GM12878 (cell line): ENCODE results near the gene TSPAN11. TPM values are rescaled to one million over a fixed set of nuclear protein-coding genes. Genes with fewer than 3 reads are reported as not detected.
"Not testable (repeated sequence)": the region's sequence is repeated elsewhere in the genome, so short reads cannot be mapped to it uniquely, and the experiment has no call there.

Experiments
- ATAC-seq: fragments of 200-7000 bp; cut with Tn5 transposase; 3 replicates; pipeline ENCODE4 v1.9.1; 2020; ENCODE audit warnings: mild to moderate bottlenecking, moderate library complexity
- BruUV-seq: library from RNA; stranded (reverse); fragments of 400-500 nt; replicated peaks from 2 replicates; lab custom pipeline; 2021; lab: Mats Ljungman, UMichigan
- CTCF ChIA-PET: fragments of 300-600 bp; sonication (Branson Sonifier 250); formaldehyde crosslinking; extraction: SDS; loops from one replicate; lab custom pipeline; 2021; ENCODE audit warnings: inconsistent platforms; lab: Yijun Ruan, JAX
- POLR2A ChIA-PET: fragments of 350-600 bp; formaldehyde crosslinking; extraction: SDS; loops from one replicate; lab custom pipeline; 2021; ENCODE audit warnings: inconsistent platforms; lab: Charles Lee
- RAD21 ChIA-PET: fragments of 300-600 bp; sonication (Branson Sonifier 250); formaldehyde crosslinking; loops from one replicate; lab custom pipeline; 2023; ENCODE audit warnings: antibody characterized with exemption; ENCODE audit not compliant: unreplicated experiment; lab: Charles Lee
- SMC1A ChIA-PET: fragments of 300-600 bp; sonication (Branson Sonifier 250); formaldehyde crosslinking; loops from one replicate; lab custom pipeline; 2023; ENCODE audit not compliant: unreplicated experiment, uncharacterized antibody; lab: Charles Lee
- DNase-seq: peaks from one replicate; pipeline ENCODE4 v3.0.0-alpha.2; 2011; ENCODE audit warnings: low read depth, low spot score
- FAIRE-seq: peaks from 3 replicates; lab custom pipeline; 2011; peaks lifted over from hg19 to GRCh38; lab: Jason Lieb, UNC
- H2AFZ ChIP-seq: 2 replicates; pipeline ENCODE4 v1.6.0; 2011; ENCODE audit warnings: low read depth, low read length, control low read depth; ENCODE audit not compliant: control insufficient read depth
- H3K27ac ChIP-seq: 2 replicates; pipeline ENCODE4 v1.5.1; 2011; ENCODE audit warnings: control low read depth; ENCODE audit not compliant: control insufficient read depth, insufficient read depth
- H3K27me3 ChIP-seq, 2 experiments: replicated peaks in 1 of 2; 2 replicates each; pipeline versions ENCODE4 v1.6.0 to v1.6.1; 2011; ENCODE audit warnings: low read length in 1 of 2; ENCODE audit not compliant: control insufficient read depth in 2 of 2, insufficient read depth in 2 of 2
- H3K36me3 ChIP-seq, 2 experiments: 2 replicates each; pipeline ENCODE4 v1.5.1; 2011; ENCODE audit warnings: low read length in 1 of 2; ENCODE audit not compliant: control insufficient read depth in 2 of 2, insufficient read depth in 2 of 2
- H3K4me1 ChIP-seq: 2 replicates; pipeline ENCODE4 v1.6.1; 2011; ENCODE audit warnings: mild to moderate bottlenecking, low read length, moderate library complexity, mixed read lengths; ENCODE audit not compliant: control insufficient read depth, insufficient read depth
- H3K4me2 ChIP-seq: 2 replicates; pipeline ENCODE4 v1.6.0; 2011; ENCODE audit warnings: control low read depth; ENCODE audit not compliant: control insufficient read depth, insufficient read depth
- H3K4me3 ChIP-seq: fragments of 200-600 bp; sonication (generic); 2 replicates; pipeline ENCODE4 v1.5.1; 2016
- H3K79me2 ChIP-seq: 2 replicates; pipeline ENCODE4 v1.6.0; 2011; ENCODE audit warnings: low read length; ENCODE audit not compliant: control insufficient read depth, insufficient read depth
- H3K9ac ChIP-seq: 2 replicates; pipeline ENCODE4 v1.8.0; 2011; ENCODE audit warnings: low read length, control low read depth, mixed read lengths; ENCODE audit not compliant: control insufficient read depth, insufficient read depth
- H3K9me3 ChIP-seq: replicated peaks from 3 replicates; pipeline ENCODE4 v1.5.1; 2011; ENCODE audit warnings: mild to moderate bottlenecking, low read length; ENCODE audit not compliant: control insufficient read depth, insufficient read depth
- H4K20me1 ChIP-seq: 2 replicates; pipeline ENCODE4 v1.6.0; 2011; ENCODE audit not compliant: control insufficient read depth, insufficient read depth
- JUNB ChIP-seq: IDR thresholded peaks from 2 replicates; pipeline ENCODE4 v1.6.1; 2016; ENCODE audit warnings: antibody characterized with exemption, mild to moderate bottlenecking
- RAD21 ChIP-seq: IDR thresholded peaks from 2 replicates; pipeline ENCODE4 v1.6.1; 2011; ENCODE audit warnings: mild to moderate bottlenecking, low read depth, low read length, moderate library complexity; ENCODE audit not compliant: insufficient read depth
- SIX5 ChIP-seq: IDR thresholded peaks from 2 replicates; pipeline ENCODE4 v1.6.1; 2011; ENCODE audit warnings: mild to moderate bottlenecking, low read depth, low read length, moderate library complexity; ENCODE audit not compliant: severe bottlenecking
- SMC3 ChIP-seq: IDR thresholded peaks from 2 replicates; pipeline ENCODE4 v1.6.1; 2011; ENCODE audit warnings: low read length, improper control_type of control experiment, borderline replicate concordance
- WGBS: methylation state at CpG from one replicate; pipeline ENCODE4 v1.1.6; 2016; ENCODE audit warnings: low lambda C conversion rate; ENCODE audit not compliant: insufficient replicate concordance, insufficient coverage; ENCODE audit errors: missing lambda C conversion rate; 5-methylcytosine and 5-hydroxymethylcytosine counted together
- in situ Hi-C: fragments of 300-500 bp; cut with MboI; formaldehyde crosslinking; loops from 9 replicates; pipeline ENCODE4 v1.14.3; 2018; ENCODE audit warnings: mixed read lengths
- intact Hi-C: fragments of 100-400 bp; cut with micrococcal nuclease; formaldehyde crosslinking; loops from one replicate; pipeline ENCODE4 v1.14.2; 2022; ENCODE audit not compliant: unreplicated experiment
- polyA plus RNA-seq, 11 experiments: library from polyadenylated mRNA; depleted of rRNA in 4 of 11; unstranded in 6 of 11; stranded (reverse) in 5 of 11; fragments of >200 nt; fragmentation: Nextera tagmentation in 4 of 11; fragmentation: Illumina TruSeq in 1 of 11; extraction: Ambion mirVana in 4 of 11; extraction: Trizol in 1 of 11; gene quantifications; 1 replicate in 1 of 11; 2 replicates in 10 of 11; pipeline versions ENCODE4 v1.2.1 to v1.2.3, GENCODE V29; 2011 to 2016; ENCODE audit warnings: inconsistent platforms in 2 of 11, missing spikeins in 2 of 11, low read depth in 1 of 11
- total RNA-seq, 4 experiments: library from RNA; depleted of rRNA in 3 of 4; stranded (reverse); fragments of >200 nt in 3 of 4; fragmentation: Illumina TruSeq in 1 of 4; extraction: Trizol in 1 of 4; gene quantifications; 2 replicates each; pipeline versions ENCODE4 v1.2.1 to v1.2.3, GENCODE V29; 2013 to 2021

TSPAN11 gene
- total and polyA plus RNA-seq, 10 of the 15 experiments (the other 5 are each of a cell fraction or from before 2014, with no cell fraction given): under 0.01 to 0.27 (median 0.04) TPM; not detected in 6

GRCh38 chr12:31011746-31012566 is 85.4 kb downstream of the TSPAN11 start (continued):
- TF ChIP-seq SMC3: peak; percentile 28; the same call in 1 of the 2 replicates
- TF ChIP-seq SIX5: no peak
- peak; percentile 21; the same call in 1 of the 2 replicates for TF ChIP-seq RAD21
- TF ChIP-seq JUNB: no peak

GRCh38 chr12:31012567-31012891 is 86.0 kb downstream of the TSPAN11 start:
- H3K4me1 ChIP-seq, H3K79me2 ChIP-seq, H3K9me3 ChIP-seq, POLR2A ChIA-PET, H4K20me1 ChIP-seq, ATAC-seq, H3K27me3 ChIP-seq, H3K4me2 ChIP-seq, BruUV-seq, H3K36me3 ChIP-seq, FAIRE-seq, in situ Hi-C loops, H3K9ac ChIP-seq, DNase-seq, H3K4me3 ChIP-seq, H2AFZ ChIP-seq, H3K27ac ChIP-seq: not testable (repeated sequence)
- ChIA-PET RAD21 (interaction anchor here (1.0 to 1.8 kb wide), 3 partner anchors 12 to 165 kb away, joined by 3 to 5 read pairs (median 4); no protein-coding TSS in a partner anchor), SMC1A (interaction anchor here (1.1 to 1.3 kb wide), 4 partner anchors 12 to 259 kb away, joined by 3 to 10 read pairs (median 3); no protein-coding TSS in a partner anchor), CTCF (interaction anchor here (0.9 to 3.3 kb wide), 6 partner anchors 15 to 165 kb away, joined by 3 to 31 read pairs (median 4); no protein-coding TSS in a partner anchor)
- WGBS: 24% methylated on average over 7 of the region's 7 CpGs
- intact Hi-C loops: loop anchor here (1.0 kb wide), 1 partner anchor 165 kb away; no protein-coding TSS in a partner anchor
